HG02852 (cell line): Measurements from ENCODE around the gene AK5.

Experiments
- ATAC-seq: cut with Tn5 transposase; IDR thresholded peaks from one replicate; pipeline ENCODE4 v1.9.1; 2021; ENCODE audit warnings: mild to moderate bottlenecking, moderate library complexity; ENCODE audit not compliant: unreplicated experiment

The AK5 gene

GRCh38 chr1:77350012-77350770, 68.4 kb downstream of the AK5 start:
- ATAC-seq, result no peak

GRCh38 chr1:77354536-77354935, 72.7 kb downstream of the AK5 start:
- no peak for ATAC-seq

- ATAC-seq, result no peak
These were observed 73.2 kb downstream of the AK5 start for GRCh38 chr1:77355010-77355409.

GRCh38 chr1:77356136-77356535, 74.3 kb downstream of the AK5 start:
- ATAC-seq, result no peak

- ATAC-seq, result no peak
These were observed 78.4 kb downstream of the AK5 start for GRCh38 chr1:77360256-77360655.

GRCh38 chr1:77361621-77362020, 79.8 kb downstream of the AK5 start:
- no peak for ATAC-seq

GRCh38 chr1:77370161-77370560, 88.3 kb downstream of the AK5 start:
- no peak for ATAC-seq

GRCh38 chr1:77370583-77371306, 88.9 kb downstream of the AK5 start:
- no peak for ATAC-seq

- ATAC-seq, result no peak
These were observed 89.6 kb downstream of the AK5 start for GRCh38 chr1:77371396-77371795.

- no peak for ATAC-seq
These were observed 91.9 kb downstream of the AK5 start for GRCh38 chr1:77373702-77374101.

GRCh38 chr1:77375541-77375940, 93.7 kb downstream of the AK5 start:
- no peak for ATAC-seq

- ATAC-seq, result no peak
These were observed 94.2 kb downstream of the AK5 start for GRCh38 chr1:77375990-77376389.

- no peak for ATAC-seq
These were observed 97.1 kb downstream of the AK5 start for GRCh38 chr1:77378723-77379535.

- no peak for ATAC-seq
These were observed 100.5 kb downstream of the AK5 start for GRCh38 chr1:77382366-77382765.

GRCh38 chr1:77383236-77383635, 101.4 kb downstream of the AK5 start:
- ATAC-seq, result no peak

- no peak for ATAC-seq
These were observed 103.7 kb downstream of the AK5 start for GRCh38 chr1:77385551-77385950.

GRCh38 chr1:77386276-77386675, 104.5 kb downstream of the AK5 start:
- ATAC-seq, result no peak

- no peak for ATAC-seq
These were observed 105.7 kb downstream of the AK5 start for GRCh38 chr1:77387553-77387952.

GRCh38 chr1:77388661-77389060, 106.8 kb downstream of the AK5 start:
- no peak for ATAC-seq

GRCh38 chr1:77392486-77392885, 110.7 kb downstream of the AK5 start:
- no peak for ATAC-seq

GRCh38 chr1:77394166-77394565, 112.3 kb downstream of the AK5 start:
- no peak for ATAC-seq

- no peak for ATAC-seq
These were observed 113.2 kb downstream of the AK5 start for GRCh38 chr1:77395051-77395450.
